ENCODE measurements around the gene BTNL3.

The BTNL3 gene

GRCh38 chr5:181047288-181047687 lies 58.6 kb downstream of the BTNL3 start:
- no peak for DNase-seq (ENCODE audit: low spot score)

GRCh38 chr5:181047921-181048320 lies 59.3 kb downstream of the BTNL3 start:
- no peak for DNase-seq (ENCODE audit: low spot score)

- no peak for DNase-seq (ENCODE audit: low spot score)
These were observed 61.4 kb downstream of the BTNL3 start for GRCh38 chr5:181050016-181050415.

GRCh38 chr5:181051841-181052671 lies 63.4 kb downstream of the BTNL3 start:
- DNase-seq (ENCODE audit: low spot score): no peak

- DNase-seq (ENCODE audit: low spot score): no peak
These were observed 64.2 kb downstream of the BTNL3 start for GRCh38 chr5:181052672-181053487.

- DNase-seq (ENCODE audit: low spot score): no peak
These were observed 65.0 kb downstream of the BTNL3 start for GRCh38 chr5:181053488-181054121.

- no peak for DNase-seq (ENCODE audit: low spot score)
These were observed 65.5 kb downstream of the BTNL3 start for GRCh38 chr5:181054138-181054537.

- DNase-seq (ENCODE audit: low spot score): no peak
These were observed 66.3 kb downstream of the BTNL3 start for GRCh38 chr5:181054871-181055459.
